HG02623 (cell line): ENCODE data around the gene DIRAS3.
"Not testable (repeated sequence)": the region's sequence is repeated elsewhere in the genome, so short reads cannot be mapped to it uniquely, and the experiment has no call there.

Experiments used
- ATAC-seq: cut with Tn5 transposase; IDR thresholded peaks from one replicate; pipeline ENCODE4 v1.9.1; 2021; ENCODE audit warnings: moderate library complexity; ENCODE audit not compliant: unreplicated experiment

Gene DIRAS3

GRCh38 chr1:68024635-68025338 lies 25.6 kb downstream of the DIRAS3 start:
- ATAC-seq: no peak

- ATAC-seq: no peak
Measured at GRCh38 chr1:68016381-68016780, 34.0 kb downstream of the DIRAS3 start.

DNA sequence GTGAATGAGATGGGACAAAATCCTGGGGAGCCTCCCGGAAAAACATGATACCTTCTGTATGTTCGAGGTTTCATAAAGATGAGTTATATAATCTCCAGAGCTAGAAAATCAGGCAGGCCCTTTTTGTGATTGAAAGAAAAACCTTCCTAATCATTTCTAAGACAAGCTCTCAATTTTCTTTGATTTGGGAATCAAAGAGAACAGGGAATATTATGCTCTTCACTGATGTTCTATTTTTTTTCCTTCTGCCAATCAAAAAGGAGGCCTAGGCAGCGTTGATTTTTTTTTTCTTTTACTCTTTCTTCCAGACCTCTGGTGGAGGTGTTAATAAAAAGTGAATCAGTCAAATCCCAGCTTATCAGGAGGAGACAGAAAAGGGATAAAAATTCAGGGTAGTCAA lies 34.5 kb downstream of the DIRAS3 start:
- ATAC-seq: no peak

DNA sequence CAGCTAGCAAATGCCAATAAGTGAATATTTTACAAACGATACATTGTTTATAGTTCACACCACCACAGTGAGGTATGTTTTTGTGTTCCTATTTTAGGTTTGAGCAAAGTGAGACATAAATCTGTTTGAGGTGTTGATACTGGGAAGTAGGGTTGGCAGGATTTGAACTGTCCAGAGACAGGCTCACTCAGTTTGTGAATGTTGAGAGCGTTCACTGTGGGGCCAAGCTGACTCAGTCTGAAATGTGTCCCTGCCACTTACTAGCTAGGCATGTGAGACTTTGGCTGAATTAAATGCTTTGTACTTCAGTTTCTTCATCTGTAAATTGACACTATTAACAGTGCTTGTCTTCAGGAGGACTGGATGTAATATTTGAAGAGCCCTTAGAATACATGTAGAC lies 35.1 kb downstream of the DIRAS3 start:
- ATAC-seq: no peak

- no peak for ATAC-seq
Measured at GRCh38 chr1:68013351-68013750, 37.1 kb downstream of the DIRAS3 start.

DNA sequence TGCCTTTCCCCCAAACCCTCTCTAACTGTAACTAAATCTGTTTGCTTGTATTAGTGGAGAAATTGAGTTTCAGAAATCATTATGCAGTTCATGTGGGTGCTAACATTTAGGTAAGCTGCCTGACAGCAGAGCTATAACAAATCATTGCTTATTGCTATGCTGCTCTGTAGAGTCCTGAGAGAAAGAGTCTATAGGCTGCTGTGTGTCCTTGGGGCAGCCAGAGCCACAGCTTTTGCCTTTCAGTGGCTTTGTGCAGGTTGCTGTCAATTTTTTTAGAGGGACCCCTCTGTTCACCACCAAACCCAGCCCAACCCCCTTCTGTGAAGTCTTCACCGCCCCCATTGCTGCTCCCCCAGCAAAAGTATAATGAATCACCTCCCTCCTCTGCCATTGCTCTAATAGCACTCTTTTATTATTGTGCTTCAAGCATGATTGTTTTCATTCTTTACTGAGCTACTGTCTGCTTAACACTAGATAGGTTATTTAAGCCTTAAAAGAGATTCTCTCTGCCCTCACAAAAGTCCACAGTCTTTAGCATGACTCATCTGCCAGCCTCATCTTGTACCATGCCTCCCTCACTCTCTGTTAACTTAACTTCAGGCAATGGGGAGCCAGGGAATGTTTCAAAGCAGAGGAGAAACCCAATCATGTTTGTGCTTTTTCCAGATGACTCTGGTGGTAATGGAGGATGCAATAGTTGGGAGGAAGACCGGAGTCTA lies 38.6 kb downstream of the DIRAS3 start:
- no peak for ATAC-seq

GRCh38 chr1:68010543-68010942 lies 39.9 kb downstream of the DIRAS3 start:
- no peak for ATAC-seq

DNA sequence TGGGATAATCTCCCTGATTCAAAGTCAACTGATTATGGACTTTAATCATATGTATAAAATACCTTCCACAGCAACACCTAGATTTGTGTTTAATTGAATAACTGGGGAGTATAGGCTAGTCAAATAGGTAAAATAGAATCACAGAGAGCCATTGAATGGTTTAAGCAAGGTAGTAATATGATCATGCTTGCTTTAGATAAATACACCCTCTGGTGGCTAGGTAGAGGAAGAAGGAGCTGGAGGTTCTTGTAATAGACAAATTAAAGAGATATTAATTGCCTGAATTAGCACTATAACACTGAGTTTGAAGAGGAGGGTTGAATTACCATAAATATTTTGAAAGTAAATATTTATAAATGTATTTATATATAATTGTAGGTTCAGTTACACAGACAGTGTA lies 40.3 kb downstream of the DIRAS3 start:
- ATAC-seq: no peak

- ATAC-seq: not testable (repeated sequence)
Measured at GRCh38 chr1:68003626-68004025, 46.8 kb downstream of the DIRAS3 start.

DNA sequence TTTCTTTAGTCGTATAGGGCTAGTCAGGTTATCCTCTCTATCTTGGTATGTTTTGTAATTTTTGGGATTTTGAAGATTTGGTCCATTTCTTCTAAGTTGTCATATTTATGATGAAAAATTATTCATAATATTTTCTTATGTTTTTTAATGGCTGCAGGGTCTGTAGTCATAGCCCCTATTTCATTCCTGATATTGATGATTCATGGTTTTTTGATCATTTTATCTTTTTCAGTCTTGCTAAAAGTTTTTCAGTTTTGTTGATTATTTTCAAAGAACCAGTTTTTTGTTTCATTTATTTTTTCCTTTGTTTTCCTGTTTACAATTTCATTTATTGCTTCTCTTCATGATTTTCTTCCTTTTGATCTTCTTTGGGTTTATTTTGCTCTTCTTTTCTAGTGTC lies 50.2 kb downstream of the DIRAS3 start:
- no peak for ATAC-seq

DNA sequence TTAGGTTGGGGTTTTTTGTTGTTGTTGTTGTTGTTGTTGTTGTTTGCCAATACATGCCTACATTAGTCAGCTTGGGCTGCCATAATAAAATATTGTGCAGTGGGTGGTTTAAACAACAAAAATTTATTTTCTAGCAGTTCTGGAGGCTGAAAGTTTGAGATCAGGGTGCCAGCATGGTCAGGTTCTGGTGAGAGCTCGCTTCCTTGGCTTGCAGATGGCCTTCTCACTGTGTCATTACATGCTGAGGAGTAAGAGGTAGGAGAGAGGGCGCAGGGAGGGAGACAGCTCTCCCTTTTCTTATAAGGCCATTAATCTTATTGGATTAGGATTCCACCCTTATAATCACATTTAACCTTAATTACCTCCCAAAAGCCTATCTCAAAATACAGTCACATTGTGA lies 52.7 kb downstream of the DIRAS3 start:
- ATAC-seq: no peak
